RPMI7951 (cell line): ENCODE data around the gene RCAN2. TPM values are rescaled to one million over a fixed set of nuclear protein-coding genes. Genes with fewer than 3 reads are reported as not detected.
"Not testable (repeated sequence)": the region's sequence is repeated elsewhere in the genome, so short reads cannot be mapped to it uniquely, and the experiment has no call there.

Source experiments
- DNase-seq: peaks from one replicate; pipeline ENCODE4 v3.0.0-alpha.2; 2012; ENCODE audit warnings: low read depth
- total RNA-seq: library from RNA; depleted of rRNA; stranded (reverse); fragments of >200 nt; shearing (Covaris generic); gene quantifications from 2 replicates; pipeline ENCODE4 v1.2.3, GENCODE V29; 2014

The RCAN2 gene
- total RNA-seq, 1 experiment from 2014 or later = 0.48 TPM

DNA sequence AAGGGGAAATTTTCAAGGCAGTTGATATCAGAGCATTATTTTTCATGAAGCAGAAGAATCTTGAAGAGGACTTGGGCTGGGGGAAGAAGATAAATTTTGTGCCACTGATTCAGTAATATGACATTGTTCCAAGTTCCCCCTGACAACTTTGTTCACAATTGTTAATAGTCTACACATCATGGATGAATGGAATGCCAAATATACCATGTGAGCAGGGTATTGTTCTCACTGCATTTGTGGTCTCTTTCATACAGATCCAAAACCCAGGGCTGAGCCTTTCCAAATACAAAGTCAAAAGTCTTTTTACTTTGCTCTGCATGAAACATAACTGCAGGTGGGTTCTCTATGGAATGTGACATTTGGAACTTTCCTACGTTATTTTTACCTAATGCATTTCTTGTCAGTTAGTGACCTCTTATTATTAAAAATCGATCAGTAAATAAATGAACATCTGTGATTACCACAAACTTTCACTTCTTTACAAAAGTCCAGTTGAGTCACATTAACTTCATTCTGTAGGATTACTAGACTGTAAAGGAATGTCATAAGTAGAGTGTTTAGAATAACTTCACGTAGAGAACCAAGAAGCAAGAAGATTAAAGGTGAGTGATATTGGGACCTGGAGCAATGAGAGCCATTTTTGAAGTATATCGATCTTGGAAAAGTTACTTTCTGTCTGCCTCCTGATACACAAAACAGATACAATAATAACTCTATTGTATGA, 100.9 kb downstream of the RCAN2 start:
- no peak for DNase-seq

GRCh38 chr6:46387728-46388127, 103.5 kb downstream of the RCAN2 start:
- DNase-seq = not testable (repeated sequence)

- no peak for DNase-seq
Observed at GRCh38 chr6:46381579-46381978, 109.7 kb downstream of the RCAN2 start.

GRCh38 chr6:46381057-46381456, 110.2 kb downstream of the RCAN2 start:
- DNase-seq = no peak

DNA sequence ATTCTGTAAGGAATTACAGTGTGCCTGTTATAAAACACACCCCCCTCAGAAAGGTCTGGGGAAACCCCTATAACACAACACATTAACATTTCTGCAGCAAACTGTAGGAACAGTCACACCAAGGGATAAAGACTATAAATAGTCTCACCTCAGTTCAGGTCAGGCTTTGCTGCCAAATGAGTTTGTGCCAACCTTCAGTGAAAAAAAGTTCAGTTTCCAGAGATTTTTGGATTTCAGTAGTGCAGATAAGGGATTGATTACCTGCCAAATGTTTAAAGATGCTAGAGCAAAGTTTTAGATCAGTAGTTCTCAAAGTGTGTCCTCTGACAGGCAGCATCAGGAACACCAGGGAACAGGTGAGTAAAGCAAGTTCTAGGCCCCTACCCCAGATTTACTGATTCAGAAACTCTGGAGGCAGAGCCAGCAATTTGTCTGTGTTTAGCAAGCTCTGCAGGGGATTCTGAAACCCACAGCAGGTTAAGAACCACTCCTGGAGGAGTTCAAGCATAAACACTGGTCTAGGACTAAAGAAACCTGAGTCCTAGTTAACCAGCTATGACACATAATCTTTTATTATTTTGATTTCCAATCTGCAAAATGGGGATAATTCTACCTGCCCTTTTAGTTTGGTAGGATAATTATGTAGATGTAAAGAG, 111.0 kb downstream of the RCAN2 start:
- DNase-seq = no peak

- peak; percentile 3 for DNase-seq
Observed at GRCh38 chr6:46378882-46379416, 112.3 kb downstream of the RCAN2 start.

DNA sequence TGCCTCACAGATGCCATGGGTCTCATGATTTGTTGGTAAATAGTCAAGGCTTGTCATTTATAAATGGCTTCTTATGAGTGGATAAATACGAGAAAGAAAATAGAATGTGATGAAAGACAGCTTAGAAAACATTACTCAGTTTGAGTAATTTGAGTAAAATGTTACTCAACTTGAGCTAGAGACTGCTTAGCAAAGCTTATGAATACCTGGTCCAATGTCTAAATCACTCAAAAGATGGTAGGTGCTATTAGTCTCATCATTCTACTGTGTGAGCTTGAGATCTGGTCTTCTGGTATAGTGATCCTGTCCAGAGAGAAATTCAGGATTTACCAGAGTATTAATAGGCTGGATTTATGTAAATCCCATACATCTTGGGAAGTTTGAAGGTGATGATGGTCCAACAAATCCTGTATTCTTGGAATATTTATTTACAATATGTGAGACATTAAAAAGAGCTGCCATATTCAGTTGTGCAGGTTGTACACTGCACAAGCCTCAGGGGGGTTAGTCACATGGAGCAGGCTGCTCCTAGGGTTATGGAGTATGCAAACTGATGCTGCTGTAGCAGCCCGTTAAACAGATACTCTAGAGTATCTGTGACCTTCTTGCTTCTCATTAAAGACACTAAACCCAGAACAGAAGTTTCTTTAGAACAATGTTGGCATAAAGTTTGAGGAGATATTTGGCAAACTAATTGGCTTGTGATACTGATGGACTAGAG, 112.9 kb downstream of the RCAN2 start:
- no peak for DNase-seq

- peak; percentile 3 for DNase-seq
Observed at GRCh38 chr6:46377209-46377608, 114.0 kb downstream of the RCAN2 start.

GRCh38 chr6:46376562-46377061, 114.6 kb downstream of the RCAN2 start:
- no peak for DNase-seq

GRCh38 chr6:46370622-46371021, 120.6 kb downstream of the RCAN2 start:
- DNase-seq = no peak

DNA sequence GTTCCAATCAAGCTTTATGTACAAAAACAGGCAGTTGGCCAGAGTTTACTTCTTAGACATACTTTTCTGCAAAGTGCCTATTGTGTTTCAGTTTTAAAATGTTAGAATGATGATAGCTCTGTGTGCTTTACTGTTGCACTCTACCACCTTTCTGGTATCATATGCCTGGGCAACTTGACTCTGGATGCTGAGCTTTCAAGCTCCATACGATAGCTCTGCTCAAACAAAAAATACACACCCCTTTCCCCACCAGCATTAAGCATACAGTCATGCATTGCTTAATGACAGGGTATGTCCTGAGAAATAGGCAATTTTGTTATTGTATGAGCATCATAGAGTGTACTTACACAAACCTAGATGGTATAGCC, 123.1 kb downstream of the RCAN2 start:
- DNase-seq = no peak

GRCh38 chr6:46367354-46368168, 123.7 kb downstream of the RCAN2 start:
- no peak for DNase-seq

GRCh38 chr6:46366190-46366900, 124.9 kb downstream of the RCAN2 start:
- no peak for DNase-seq

- no peak for DNase-seq
Observed at GRCh38 chr6:46357591-46357990, 133.7 kb downstream of the RCAN2 start.

- no peak for DNase-seq
Observed at GRCh38 chr6:46356543-46356942, 134.7 kb downstream of the RCAN2 start.

DNA sequence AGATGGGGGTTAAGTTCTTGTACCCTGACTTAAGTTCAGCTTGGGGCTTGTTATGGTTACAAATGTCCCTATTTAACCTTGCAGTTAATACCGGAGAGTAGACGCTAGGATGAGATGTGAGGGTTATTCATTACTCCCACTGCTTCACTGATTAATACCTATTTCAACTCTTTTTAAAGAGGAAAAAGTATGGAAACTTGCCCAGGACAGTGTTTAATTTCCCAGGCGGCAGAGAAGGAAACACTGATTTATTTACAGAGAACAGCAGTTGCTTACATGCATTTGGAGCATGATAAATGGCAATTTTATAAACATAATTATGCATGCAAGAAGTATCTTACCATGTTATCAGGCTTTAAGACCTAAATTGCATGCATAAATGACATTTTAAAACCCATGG, 137.7 kb downstream of the RCAN2 start:
- DNase-seq = no peak

DNA sequence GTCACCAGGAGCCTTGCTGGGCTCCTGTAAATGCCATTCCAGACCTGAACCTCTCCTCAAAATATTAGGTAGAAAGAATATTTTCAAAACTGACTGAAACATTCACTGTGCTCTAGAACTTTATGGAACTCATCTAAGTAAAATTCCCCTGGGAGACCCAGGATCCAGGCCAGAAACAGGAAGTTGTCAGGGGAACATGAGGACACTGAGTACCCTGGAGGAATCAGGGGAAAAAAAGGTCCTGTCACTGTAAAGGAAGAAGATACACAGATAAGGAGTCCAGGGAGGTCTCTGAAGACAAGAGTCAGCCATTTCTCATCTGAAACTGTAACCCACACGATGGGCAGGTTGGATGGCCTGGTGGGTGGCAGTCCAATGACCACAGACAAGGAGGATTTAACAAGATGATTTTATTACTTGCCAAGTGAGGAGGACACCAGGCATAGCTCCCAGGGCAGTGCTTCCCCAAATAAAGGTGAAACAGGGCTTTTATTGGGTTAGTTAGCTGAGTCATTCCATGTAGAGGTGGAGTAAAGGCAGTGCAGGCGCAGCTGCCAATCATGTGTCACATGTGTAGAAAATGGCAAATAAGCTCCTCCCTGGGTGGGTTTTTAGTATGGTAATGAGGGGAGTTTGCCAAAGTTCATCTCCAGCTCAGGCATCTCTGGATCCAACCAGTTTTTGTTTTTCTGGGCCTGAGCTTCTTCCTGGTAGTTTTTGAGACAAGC, 138.5 kb downstream of the RCAN2 start:
- no peak for DNase-seq

GRCh38 chr6:46350714-46351113, 140.5 kb downstream of the RCAN2 start:
- DNase-seq = no peak

DNA sequence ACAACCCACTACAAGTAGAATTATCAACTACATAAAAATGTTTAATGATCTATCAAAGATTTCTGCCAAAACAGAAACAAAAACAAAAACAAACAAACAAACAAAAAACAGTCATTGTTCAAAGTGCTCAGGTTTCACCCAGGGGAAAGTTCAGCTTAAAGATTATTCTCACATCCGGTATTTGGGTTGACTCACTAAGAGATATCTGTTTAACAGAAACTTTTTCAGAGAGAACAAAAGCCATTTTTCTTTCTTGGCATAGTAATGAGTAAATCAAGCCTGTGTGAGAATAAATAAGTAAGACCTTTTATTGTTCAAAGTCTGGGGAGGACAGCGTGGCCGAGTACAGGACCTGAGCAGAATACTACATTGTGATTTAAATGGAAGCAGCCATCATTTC, 143.6 kb downstream of the RCAN2 start:
- no peak for DNase-seq

- no peak for DNase-seq
Observed at GRCh38 chr6:46340246-46340645, 151.0 kb downstream of the RCAN2 start.
